ENCODE data around the gene NRXN3.

NRXN3 gene

GRCh38 chr14:79698298-79698711 lies 1528.1 kb downstream of the NRXN3 start:
- in situ Hi-C loops (cut with MboI; ENCODE audit: low sequenced_read_pairs, unreplicated experiment), result no loop called here
- no peak for DNase-seq (ENCODE audit: low spot score)
- no peak for TF ChIP-seq CTCF (IDR thresholded peaks at IDR 0.05; ENCODE audit: borderline replicate concordance, control extremely low read depth, extremely low read depth, insufficient read depth, missing control alignments)

- no peak for TF ChIP-seq CTCF (IDR thresholded peaks at IDR 0.05; ENCODE audit: borderline replicate concordance, control extremely low read depth, extremely low read depth, insufficient read depth, missing control alignments)
- no peak for DNase-seq (ENCODE audit: low spot score)
- in situ Hi-C loops (cut with MboI; ENCODE audit: low sequenced_read_pairs, unreplicated experiment), result no loop called here
Measured at GRCh38 chr14:79699206-79699605, 1529.0 kb downstream of the NRXN3 start.

GRCh38 chr14:79701371-79701770 lies 1531.2 kb downstream of the NRXN3 start:
- DNase-seq (ENCODE audit: low spot score), result no peak
- in situ Hi-C loops (cut with MboI; ENCODE audit: low sequenced_read_pairs, unreplicated experiment), result no loop called here
- no peak for TF ChIP-seq CTCF (IDR thresholded peaks at IDR 0.05; ENCODE audit: borderline replicate concordance, control extremely low read depth, extremely low read depth, insufficient read depth, missing control alignments)

- DNase-seq (ENCODE audit: low spot score), result no peak
- TF ChIP-seq CTCF (IDR thresholded peaks at IDR 0.05; ENCODE audit: borderline replicate concordance, control extremely low read depth, extremely low read depth, insufficient read depth, missing control alignments), result no peak
- in situ Hi-C loops (cut with MboI; ENCODE audit: low sequenced_read_pairs, unreplicated experiment), result no loop called here
Measured at GRCh38 chr14:79702197-79702596, 1532.0 kb downstream of the NRXN3 start.

GRCh38 chr14:79703209-79703608 lies 1533.0 kb downstream of the NRXN3 start:
- in situ Hi-C loops (cut with MboI; ENCODE audit: low sequenced_read_pairs, unreplicated experiment), result no loop called here

GRCh38 chr14:79704041-79704807 lies 1534.1 kb downstream of the NRXN3 start:
- in situ Hi-C loops (cut with MboI; ENCODE audit: low sequenced_read_pairs, unreplicated experiment), result no loop called here
- no peak for DNase-seq (ENCODE audit: low spot score)
- no peak for TF ChIP-seq CTCF (IDR thresholded peaks at IDR 0.05; ENCODE audit: borderline replicate concordance, control extremely low read depth, extremely low read depth, insufficient read depth, missing control alignments)

More at GRCh38 chr14:79703209-79703608, 1533.0 kb downstream of the NRXN3 start:
- TF ChIP-seq CTCF (IDR thresholded peaks at IDR 0.05; ENCODE audit: borderline replicate concordance, control extremely low read depth, extremely low read depth, insufficient read depth, missing control alignments), result no peak
- DNase-seq (ENCODE audit: low spot score), result no peak
